Gastrocnemius medialis (tissue), 4 donors: ENCODE data around the gene SCP2D1. TPM values are rescaled to one million over a fixed set of nuclear protein-coding genes. Genes with fewer than 3 reads are reported as not detected.
"Not testable (repeated sequence)": the region's sequence is repeated elsewhere in the genome, so short reads cannot be mapped to it uniquely, and the experiment has no call there.

Experiments
- ATAC-seq, 2 donors: fragments of 150-250 bp; one replicate each; pipeline ENCODE4 v1.9.1; 2016
- DNase-seq, 2 donors: peaks; one replicate each; pipeline ENCODE4 v3.0.0-alpha.2; 2019
- H3K27ac ChIP-seq, 4 donors: fragments of 200-600 bp; sonication (generic); 1 replicate in 1 of 4; 2 replicates in 3 of 4; pipeline ENCODE4 v1.5.1; 2016 to 2018; ENCODE audit warnings: mild to moderate bottlenecking in 2 of 4, moderate library complexity in 1 of 4
- H3K27me3 ChIP-seq, 3 donors: fragments of 200-600 bp; sonication (generic) in 2 of 3; 1 replicate in 1 of 3; 2 replicates in 2 of 3; pipeline versions ENCODE4 v1.5.1 to v1.6.0; 2016 to 2019; ENCODE audit warnings: mild to moderate bottlenecking in 1 of 3, moderate library complexity in 1 of 3
- H3K36me3 ChIP-seq, 2 donors: fragments of 200-600 bp; sonication (generic) in 1 of 2; one replicate each; pipeline ENCODE4 v1.5.1; 2017 to 2018
- H3K4me1 ChIP-seq, 2 donors: fragments of 200-600 bp; sonication (generic) in 1 of 2; one replicate each; pipeline ENCODE4 v1.5.1; 2016 to 2017; ENCODE audit warnings: mild to moderate bottlenecking in 2 of 2
- H3K4me3 ChIP-seq, 4 donors: fragments of 200-600 bp; sonication (generic) in 3 of 4; 1 replicate in 1 of 4; 2 replicates in 3 of 4; pipeline ENCODE4 v1.5.1; 2016 to 2019; ENCODE audit warnings: mild to moderate bottlenecking in 2 of 4
- H3K9me3 ChIP-seq, 3 donors: fragments of 200-600 bp; sonication (generic) in 2 of 3; 1 replicate in 1 of 3; 2 replicates in 2 of 3; pipeline ENCODE4 v1.5.1; 2016 to 2019
- CTCF ChIP-seq, 5 experiments: fragments of 450-650 bp in 3 of 5; fragments of 200-600 bp in 2 of 5; sonication (generic) in 2 of 5; IDR thresholded peaks in 4 of 5; conservative IDR thresholded peaks in 1 of 5; 1 replicate in 4 of 5; 2 replicates in 1 of 5; pipeline ENCODE4 v1.5.1; 2016 to 2019; ENCODE audit warnings: antibody characterized with exemption in 5 of 5, mild to moderate bottlenecking in 3 of 5, moderate library complexity in 3 of 5
- POLR2A ChIP-seq, 2 donors: fragments of 450-650 bp; IDR thresholded peaks; one replicate each; pipeline ENCODE4 v1.6.1; 2017; ENCODE audit warnings: antibody characterized with exemption in 2 of 2, mild to moderate bottlenecking in 2 of 2, moderate library complexity in 2 of 2
- in situ Hi-C, 4 donors: fragments of 200-750 bp; cut with MboI; loops; one replicate each; pipeline versions ENCODE4 v1.15.0 to v1.8.0; 2017; ENCODE audit warnings: low sequenced_read_pairs in 4 of 4
- intact Hi-C: fragments of 100-400 bp; cut with DNase I; formaldehyde crosslinking; loops from one replicate; pipeline ENCODE4 v1.15.1; 2023; ENCODE audit warnings: low total_unique reads
- total RNA-seq, 4 donors: library from RNA; depleted of rRNA; stranded (reverse); fragments of >200 nt; gene quantifications; one replicate each; pipeline versions ENCODE4 v1.1.0 to v1.2.3, GENCODE V29; 2016

Gene SCP2D1
- total RNA-seq, 4 donors from 2014 or later, result not detected

- no peak for TF ChIP-seq CTCF (IDR thresholded peaks at IDR 0.05 in 4 of 5, conservative IDR thresholded peaks at IDR 0.05 in 1 of 5)
- TF ChIP-seq POLR2A (IDR thresholded peaks at IDR 0.05), result no peak
- no peak for ATAC-seq
- Histone ChIP-seq H3K4me3 (no peak overlapping the region), H3K4me1 (no peaks in the 10 kb centered on the region), H3K27me3 (no peaks in the 10 kb centered on the region), H3K36me3 (no peaks in the 10 kb centered on the region), H3K27ac (no peak overlapping the region), H3K9me3 (no peaks in the 10 kb centered on the region)
- intact Hi-C loops, result no loop called here
- no peak for DNase-seq
- in situ Hi-C loops, result loop anchor here in 3 of 4 donors (25.0 kb wide), 2 partner anchors 192 to 492 kb away; partner anchors contain the start of genes ZNF133 (in 3 of the 3) and DTD1 (in 1 of the 3)
Observed at GRCh38 chr20:18778690-18779392, 34.7 kb upstream of the SCP2D1 start.

DNA sequence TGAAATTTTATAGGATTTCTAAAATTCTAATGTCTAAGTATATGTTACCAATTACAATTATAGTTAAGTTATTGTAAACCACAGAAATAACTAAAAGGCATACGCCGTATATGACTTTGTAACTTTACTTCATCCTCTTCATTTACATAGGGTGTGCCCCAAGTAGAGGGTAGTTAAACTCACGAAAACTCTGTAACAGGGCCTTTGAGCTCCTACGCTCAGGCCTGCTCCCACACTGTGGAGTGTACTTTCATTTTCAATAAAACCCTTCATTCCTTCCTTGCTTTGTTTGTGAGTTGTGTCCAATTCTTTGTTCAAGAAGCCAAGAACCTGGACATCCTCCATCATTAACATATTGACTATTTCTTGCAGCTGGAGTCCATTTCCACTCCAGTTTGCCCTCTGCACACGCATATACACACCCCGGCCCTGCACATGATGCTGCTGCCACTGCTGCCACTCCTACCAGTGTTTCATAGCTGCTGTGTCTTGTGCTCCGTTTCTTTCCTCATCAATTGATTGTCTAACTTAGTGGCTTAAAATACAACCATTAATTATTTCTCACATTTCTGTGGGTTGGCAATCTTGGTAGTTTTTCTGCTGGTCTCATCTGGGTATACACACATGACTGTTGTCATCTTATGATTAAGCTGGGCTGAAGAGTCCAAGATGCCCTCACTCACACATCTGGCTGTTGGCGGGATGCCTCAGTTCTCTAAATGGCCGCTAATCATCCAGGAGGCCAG, 33.0 kb upstream of the SCP2D1 start:
- intact Hi-C loops (no loop called here), in situ Hi-C loops (loop anchor here in 3 of 4 donors (25.0 kb wide), 2 partner anchors 193 to 493 kb away; partner anchors contain the start of genes ZNF133 (in 3 of the 3) and DTD1 (in 1 of the 3))
- DNase-seq (no peak), ATAC-seq (no peak)
- no peaks in the 10 kb centered on the region for H3K27me3 ChIP-seq
- H3K27ac ChIP-seq, result no peak overlapping the region
- no peaks in the 10 kb centered on the region for H3K36me3 ChIP-seq
- no peaks in the 10 kb centered on the region for H3K4me1 ChIP-seq
- no peak for TF ChIP-seq POLR2A (IDR thresholded peaks at IDR 0.05)
- no peak for TF ChIP-seq CTCF (IDR thresholded peaks at IDR 0.05 in 4 of 5, conservative IDR thresholded peaks at IDR 0.05 in 1 of 5)
- H3K9me3 ChIP-seq, result no peaks in the 10 kb centered on the region
- H3K4me3 ChIP-seq, result no peak overlapping the region

DNA sequence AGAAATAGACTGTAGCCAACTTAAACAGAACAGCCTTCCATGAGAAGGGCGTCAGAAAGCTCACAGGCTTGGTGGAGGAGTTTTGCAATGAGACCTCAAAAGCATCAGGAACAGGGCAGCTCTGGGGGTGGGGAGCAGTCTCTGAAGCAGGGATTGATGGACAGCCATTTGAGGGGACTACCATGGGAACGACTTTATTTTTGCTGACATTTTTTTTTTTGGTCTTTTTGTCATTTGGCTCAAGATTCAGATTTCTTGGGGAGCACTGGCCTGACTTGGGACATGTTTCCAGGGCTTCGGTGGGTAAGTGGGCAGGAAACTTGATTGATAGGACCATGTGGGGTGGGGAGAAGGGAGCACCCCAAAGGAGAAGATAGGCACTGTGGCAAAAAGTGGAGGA, 32.1 kb upstream of the SCP2D1 start:
- Histone ChIP-seq H3K4me1 (no peaks in the 10 kb centered on the region), H3K27ac (no peak overlapping the region), H3K4me3 (no peak overlapping the region), H3K36me3 (no peaks in the 10 kb centered on the region), H3K9me3 (no peaks in the 10 kb centered on the region), H3K27me3 (no peaks in the 10 kb centered on the region)
- TF ChIP-seq POLR2A (IDR thresholded peaks at IDR 0.05), result no peak
- TF ChIP-seq CTCF (IDR thresholded peaks at IDR 0.05 in 4 of 5, conservative IDR thresholded peaks at IDR 0.05 in 1 of 5), result no peak
- intact Hi-C loops, result no loop called here
- in situ Hi-C loops, result loop anchor here in 3 of 4 donors (25.0 kb wide), 2 partner anchors 194 to 494 kb away; partner anchors contain the start of genes ZNF133 (in 3 of the 3) and DTD1 (in 1 of the 3)
- ATAC-seq (no peak), DNase-seq (no peak)

DNA sequence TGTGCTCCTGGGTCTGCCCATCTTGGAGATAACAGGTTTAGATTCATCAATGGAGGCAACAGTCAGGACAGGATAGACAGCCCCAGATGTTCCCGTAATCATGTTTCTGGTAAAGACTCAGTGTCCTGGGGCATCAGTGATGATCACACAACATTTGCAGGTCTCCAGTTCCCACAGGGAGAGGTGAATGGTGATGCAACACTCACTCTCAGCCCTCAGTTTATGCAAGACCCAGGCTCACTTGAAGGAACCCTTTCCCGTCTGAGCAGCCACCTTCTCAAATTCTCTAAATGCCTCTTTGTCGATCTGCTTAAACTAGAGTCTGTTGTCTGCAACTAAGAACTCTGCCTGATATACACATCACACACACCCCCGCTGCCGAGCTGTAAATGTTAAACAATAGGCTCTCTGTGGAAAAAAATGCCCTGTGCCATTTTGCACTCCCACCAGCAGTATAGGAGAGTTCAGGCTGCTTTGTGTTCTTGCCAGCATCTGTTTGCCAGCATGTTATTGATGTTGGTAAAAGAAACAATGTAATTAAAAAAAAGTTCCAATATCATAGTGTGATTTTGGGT, 30.1 kb upstream of the SCP2D1 start:
- in situ Hi-C loops, result loop anchor here in 3 of 4 donors (25.0 kb wide), 2 partner anchors 196 to 496 kb away; partner anchors contain the start of genes ZNF133 (in 3 of the 3) and DTD1 (in 1 of the 3)
- H3K27ac ChIP-seq, result no peak overlapping the region
- no peak overlapping the region for H3K4me3 ChIP-seq
- H3K36me3 ChIP-seq, result no peaks in the 10 kb centered on the region
- H3K9me3 ChIP-seq, result no peaks in the 10 kb centered on the region
- DNase-seq (no peak), ATAC-seq (no peak)
- intact Hi-C loops, result no loop called here
- H3K27me3 ChIP-seq, result no peaks in the 10 kb centered on the region
- no peak for TF ChIP-seq CTCF (IDR thresholded peaks at IDR 0.05 in 4 of 5, conservative IDR thresholded peaks at IDR 0.05 in 1 of 5)
- TF ChIP-seq POLR2A (IDR thresholded peaks at IDR 0.05), result no peak
- H3K4me1 ChIP-seq, result no peaks in the 10 kb centered on the region

- intact Hi-C loops, ATAC-seq, DNase-seq, H3K27me3 ChIP-seq, H3K36me3 ChIP-seq, H3K9me3 ChIP-seq, H3K4me1 ChIP-seq, H3K4me3 ChIP-seq, H3K27ac ChIP-seq: not testable (repeated sequence)
- in situ Hi-C loops, result loop anchor here in 3 of 4 donors (25.0 kb wide), 2 partner anchors 200 to 500 kb away; partner anchors contain the start of genes ZNF133 (in 3 of the 3) and DTD1 (in 1 of the 3)
Observed at GRCh38 chr20:18787046-18787445, 26.5 kb upstream of the SCP2D1 start.
